Transverse colon (tissue), 4 donors: ENCODE measurements around the gene PDE4D.

ENCODE experiments used
- EP300 ChIP-seq: sonication (generic); formaldehyde crosslinking; IDR thresholded peaks from one replicate; pipeline ENCODE4 v1.6.1; 2017; ENCODE audit warnings: antibody characterized with exemption, low read depth
- POLR2A ChIP-seq: fragments of 450-650 bp; IDR thresholded peaks from one replicate; pipeline ENCODE4 v1.6.1; 2016; ENCODE audit warnings: antibody characterized with exemption, mild to moderate bottlenecking, moderate library complexity
- POLR2AphosphoS5 ChIP-seq, 3 donors: sonication (generic); formaldehyde crosslinking; IDR thresholded peaks; one replicate each; pipeline ENCODE4 v1.6.1; 2016; ENCODE audit warnings: antibody characterized with exemption in 3 of 3
- TF ChIP-seq, protein P1 (sequence below), 5 experiments: fragments of 200-600 bp in 3 of 5; fragments of 450-650 bp in 2 of 5; sonication (generic) in 3 of 5; IDR thresholded peaks; 1 replicate in 2 of 5; 2 replicates in 3 of 5; pipeline ENCODE4 v1.5.1; 2016 to 2017; ENCODE audit warnings: antibody characterized with exemption in 5 of 5, inconsistent platforms in 3 of 5, mild to moderate bottlenecking in 2 of 5, moderate library complexity in 1 of 5

DNA sequence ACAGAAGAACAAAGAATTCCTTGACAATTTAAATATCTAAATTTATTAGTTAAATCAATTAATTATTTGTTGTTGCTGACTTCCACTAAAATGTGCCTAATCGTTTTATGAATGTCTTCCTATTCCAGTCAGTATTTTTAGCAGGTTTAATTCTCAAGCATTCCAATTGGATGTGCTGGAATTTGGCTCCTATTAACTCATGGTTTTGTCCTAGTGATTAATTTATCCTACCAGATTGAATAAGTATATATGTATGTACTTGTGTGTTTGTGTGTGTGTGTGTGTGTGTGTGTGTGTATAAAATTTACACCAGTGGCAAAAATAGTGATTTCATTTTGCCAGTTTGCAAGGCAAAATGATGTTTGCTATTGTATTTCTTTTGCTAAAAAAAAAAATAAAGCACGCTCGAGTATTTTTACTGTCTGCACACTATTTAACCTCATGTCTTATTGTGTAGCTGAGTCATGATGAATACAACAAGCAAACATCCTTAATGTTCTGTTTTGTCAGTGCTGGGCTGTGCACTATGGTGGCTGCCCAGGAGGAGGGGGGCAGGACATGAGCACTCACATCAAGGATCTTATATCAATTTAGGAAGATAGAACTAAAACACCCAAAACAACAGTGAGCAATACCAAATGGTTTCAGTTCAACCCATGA, 375.5 kb downstream of the PDE4D start:
- TF ChIP-seq POLR2A (no peak), EP300 (no peak), POLR2AphosphoS5 (IDR thresholded peaks at IDR 0.05) (no peak)
- TF ChIP-seq, protein P1, sequence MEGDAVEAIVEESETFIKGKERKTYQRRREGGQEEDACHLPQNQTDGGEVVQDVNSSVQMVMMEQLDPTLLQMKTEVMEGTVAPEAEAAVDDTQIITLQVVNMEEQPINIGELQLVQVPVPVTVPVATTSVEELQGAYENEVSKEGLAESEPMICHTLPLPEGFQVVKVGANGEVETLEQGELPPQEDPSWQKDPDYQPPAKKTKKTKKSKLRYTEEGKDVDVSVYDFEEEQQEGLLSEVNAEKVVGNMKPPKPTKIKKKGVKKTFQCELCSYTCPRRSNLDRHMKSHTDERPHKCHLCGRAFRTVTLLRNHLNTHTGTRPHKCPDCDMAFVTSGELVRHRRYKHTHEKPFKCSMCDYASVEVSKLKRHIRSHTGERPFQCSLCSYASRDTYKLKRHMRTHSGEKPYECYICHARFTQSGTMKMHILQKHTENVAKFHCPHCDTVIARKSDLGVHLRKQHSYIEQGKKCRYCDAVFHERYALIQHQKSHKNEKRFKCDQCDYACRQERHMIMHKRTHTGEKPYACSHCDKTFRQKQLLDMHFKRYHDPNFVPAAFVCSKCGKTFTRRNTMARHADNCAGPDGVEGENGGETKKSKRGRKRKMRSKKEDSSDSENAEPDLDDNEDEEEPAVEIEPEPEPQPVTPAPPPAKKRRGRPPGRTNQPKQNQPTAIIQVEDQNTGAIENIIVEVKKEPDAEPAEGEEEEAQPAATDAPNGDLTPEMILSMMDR (IDR thresholded peaks at IDR 0.05): no peak
